GM23338 (cell line): ENCODE results near the gene KIF6. TPM values are rescaled to one million over a fixed set of nuclear protein-coding genes. Genes with fewer than 3 reads are reported as not detected.

Experiments
- ATAC-seq: fragments of 200-7000 bp; cut with Tn5 transposase; 3 replicates; pipeline ENCODE4 v1.9.1; 2020
- DNase-seq: peaks from one replicate; pipeline ENCODE4 v3.0.0-alpha.2; 2015; ENCODE audit warnings: low spot score
- H2AFZ ChIP-seq: fragments of 200-600 bp; sonication (generic); 2 replicates; pipeline ENCODE4 v1.8.0; 2016; ENCODE audit warnings: antibody characterized with exemption, mild to moderate bottlenecking, moderate library complexity
- H3F3A ChIP-seq: fragments of 200-600 bp; sonication (generic); replicated peaks from 2 replicates; pipeline ENCODE4 v1.8.0; 2017; ENCODE audit warnings: antibody characterized with exemption, mixed run types, low read depth
- H3K27ac ChIP-seq: fragments of 200-600 bp; sonication (generic); 2 replicates; pipeline ENCODE4 v1.6.1; 2016; ENCODE audit warnings: low read depth
- H3K27me3 ChIP-seq: fragments of 200-600 bp; sonication (generic); 2 replicates; pipeline ENCODE4 v1.8.0; 2016; ENCODE audit warnings: mild to moderate bottlenecking, mixed run types, moderate library complexity; ENCODE audit not compliant: insufficient read depth
- H3K36me3 ChIP-seq: fragments of 200-600 bp; sonication (generic); 2 replicates; pipeline ENCODE4 v1.8.0; 2016; ENCODE audit warnings: mild to moderate bottlenecking; ENCODE audit not compliant: insufficient read depth
- H3K4me1 ChIP-seq: fragments of 200-600 bp; sonication (generic); 2 replicates; pipeline ENCODE4 v1.8.0; 2016; ENCODE audit warnings: mild to moderate bottlenecking, moderate library complexity; ENCODE audit not compliant: insufficient read depth
- H3K4me2 ChIP-seq: fragments of 200-600 bp; sonication (generic); 2 replicates; pipeline ENCODE4 v1.7.1; 2017; ENCODE audit warnings: mixed run types
- H3K4me3 ChIP-seq: fragments of 200-600 bp; sonication (generic); 2 replicates; pipeline ENCODE4 v1.6.1; 2016; ENCODE audit warnings: mixed run types
- H3K79me2 ChIP-seq: fragments of 200-600 bp; sonication (generic); replicated peaks from 2 replicates; pipeline ENCODE4 v1.8.0; 2017; ENCODE audit warnings: mild to moderate bottlenecking; ENCODE audit not compliant: insufficient read depth
- H3K9me2 ChIP-seq: fragments of 200-600 bp; sonication (generic); 2 replicates; pipeline ENCODE4 v1.8.0; 2017; ENCODE audit not compliant: insufficient read depth
- H4K20me1 ChIP-seq: fragments of 200-600 bp; sonication (generic); replicated peaks from 2 replicates; pipeline ENCODE4 v1.8.0; 2017; ENCODE audit warnings: mild to moderate bottlenecking; ENCODE audit not compliant: insufficient read depth
- H3K27ac Mint-ChIP-seq: 2 replicates; pipeline ENCODE4 v1.8.0; 2020; ENCODE audit warnings: inconsistent platforms, mild to moderate bottlenecking, moderate library complexity, mixed read lengths
- H3K27me3 Mint-ChIP-seq: 3 replicates; pipeline ENCODE4 v1.8.0; 2022; ENCODE audit warnings: low read depth, mild to moderate bottlenecking, moderate library complexity, mixed read lengths, inconsistent platforms; ENCODE audit not compliant: insufficient read depth, poor library complexity
- H3K36me3 Mint-ChIP-seq: 3 replicates; pipeline ENCODE4 v1.8.0; 2021; ENCODE audit warnings: low read depth, mild to moderate bottlenecking, inconsistent platforms, moderate library complexity, mixed read lengths
- H3K4me1 Mint-ChIP-seq: 3 replicates; pipeline ENCODE4 v1.8.0; 2020; ENCODE audit warnings: mild to moderate bottlenecking, inconsistent platforms, mixed read lengths
- H3K4me3 Mint-ChIP-seq: 3 replicates; pipeline ENCODE4 v1.8.0; 2021; ENCODE audit warnings: moderate library complexity, mild to moderate bottlenecking, inconsistent platforms, mixed read lengths
- H3K9me3 Mint-ChIP-seq: 3 replicates; pipeline ENCODE4 v1.8.0; 2020; ENCODE audit warnings: moderate library complexity, mild to moderate bottlenecking, inconsistent platforms, mixed read lengths
- ETS1 ChIP-seq: IDR thresholded peaks from 2 replicates; pipeline ENCODE4 v1.6.1; 2016; ENCODE audit warnings: antibody characterized with exemption
- EZH2 ChIP-seq: fragments of 200-600 bp; sonication (generic); IDR thresholded peaks from one replicate; pipeline ENCODE4 v1.8.0; 2017; ENCODE audit warnings: antibody characterized with exemption, mild to moderate bottlenecking, low read depth; ENCODE audit not compliant: unreplicated experiment
- EZH2phosphoT487 ChIP-seq: fragments of 200-600 bp; sonication (generic); IDR thresholded peaks from one replicate; pipeline ENCODE4 v1.8.1; 2018; ENCODE audit warnings: antibody characterized with exemption; ENCODE audit not compliant: unreplicated experiment
- JUNB ChIP-seq: IDR thresholded peaks from one replicate; pipeline ENCODE4 v1.6.1; 2016; ENCODE audit warnings: antibody characterized with exemption; ENCODE audit not compliant: unreplicated experiment
- NANOG ChIP-seq: IDR thresholded peaks from 2 replicates; pipeline ENCODE4 v1.6.1; 2016; ENCODE audit warnings: antibody characterized with exemption, borderline replicate concordance
- POLR2AphosphoS5 ChIP-seq: IDR thresholded peaks from 2 replicates; pipeline ENCODE4 v1.6.1; 2016; ENCODE audit warnings: antibody characterized with exemption, low read depth
- REST ChIP-seq: IDR thresholded peaks from one replicate; pipeline ENCODE4 v1.6.1; 2018; ENCODE audit warnings: antibody characterized with exemption; ENCODE audit not compliant: unreplicated experiment
- ZNF114 ChIP-seq: fragments of 250-450 bp; sonication (Bioruptor Pico); IDR thresholded peaks from 2 replicates; pipeline ENCODE4 v1.5.0; 2020; ENCODE audit warnings: mild to moderate bottlenecking, moderate library complexity
- polyA plus RNA-seq: library from polyadenylated mRNA; unstranded; fragments of >200 nt; fragmentation: Nextera tagmentation; extraction: Ambion mirVana; gene quantifications from 2 replicates; pipeline ENCODE4 v1.2.1, GENCODE V29; 2016
- total RNA-seq: library from RNA; depleted of rRNA; stranded (reverse); fragments of >200 nt; shearing (Covaris generic); gene quantifications from 2 replicates; pipeline ENCODE4 v1.2.3, GENCODE V29; 2014

KIF6 gene
- total and polyA plus RNA-seq, 2 experiments from 2014 or later = 0.87 to 1.7 TPM

- no peaks in the 10 kb centered on the region; the same call in 1 of the 2 replicates for H4K20me1 ChIP-seq
- Mint-ChIP-seq H3K27me3 (peaks cover 7% of the 10 kb centered on the region), H3K4me3 (no peak overlapping the region), H3K36me3 (no peaks in the 10 kb centered on the region), H3K9me3 (no peaks in the 10 kb centered on the region), H3K4me1 (peaks cover 29% of the 10 kb centered on the region), H3K27ac (no peak overlapping the region)
- DNase-seq (no peak), ATAC-seq (no peak)
- H3K79me2 ChIP-seq = no peaks in the 10 kb centered on the region
- H3K27ac ChIP-seq = no peak overlapping the region
- no peak overlapping the region for H3K4me3 ChIP-seq
- no peaks in the 10 kb centered on the region for H3K27me3 ChIP-seq
- H3K4me1 ChIP-seq = peaks cover 6% of the 10 kb centered on the region
- peaks cover 6% of the 10 kb centered on the region; the same call in 1 of the 2 replicates for H3K9me2 ChIP-seq
- no peak overlapping the region for H3K4me2 ChIP-seq
- no peaks in the 10 kb centered on the region for H3F3A ChIP-seq
- no peak overlapping the region for H2AFZ ChIP-seq
- TF ChIP-seq NANOG (no peak), ZNF114 (CRISPR knock-in tag) (no peak), EZH2 (no peak), REST (no peak)
- H3K36me3 ChIP-seq = no peaks in the 10 kb centered on the region
Observed at GRCh38 chr6:39339096-39339867, 385.9 kb downstream of the KIF6 start.

- H3K4me3 Mint-ChIP-seq = no peak overlapping the region
- no peaks in the 10 kb centered on the region for H3K4me1 ChIP-seq
- no peaks in the 10 kb centered on the region; the same call in 1 of the 2 replicates for H4K20me1 ChIP-seq
- H3K4me3 ChIP-seq = no peak overlapping the region
- no peak overlapping the region for H3K27ac ChIP-seq
- no peaks in the 10 kb centered on the region for H3K36me3 Mint-ChIP-seq
- no peaks in the 10 kb centered on the region for H3K27me3 ChIP-seq
- no peak for DNase-seq
- no peaks in the 10 kb centered on the region for H3K36me3 ChIP-seq
- H2AFZ ChIP-seq = no peak overlapping the region
- no peaks in the 10 kb centered on the region for H3K9me2 ChIP-seq
- H3K9me3 Mint-ChIP-seq = no peaks in the 10 kb centered on the region
- ATAC-seq = no peak
- peaks cover 7% of the 10 kb centered on the region for H3K27me3 Mint-ChIP-seq
- no peak overlapping the region for H3K4me2 ChIP-seq
- H3K4me1 Mint-ChIP-seq = peaks cover 21% of the 10 kb centered on the region
- no peaks in the 10 kb centered on the region for H3K79me2 ChIP-seq
- no peaks in the 10 kb centered on the region for H3F3A ChIP-seq
- H3K27ac Mint-ChIP-seq = no peak overlapping the region
- no peak for TF ChIP-seq REST
- TF ChIP-seq ETS1 = no peak
- TF ChIP-seq POLR2AphosphoS5 = no peak
- no peak for TF ChIP-seq EZH2phosphoT487
- TF ChIP-seq JUNB = no peak
- TF ChIP-seq NANOG = no peak
Observed at GRCh38 chr6:39338397-39338796, 386.8 kb downstream of the KIF6 start.
